Suprapubic skin (tissue), 4 donors: ENCODE data around the gene MFSD6. TPM values are rescaled to one million over a fixed set of nuclear protein-coding genes. Genes with fewer than 3 reads are reported as not detected.
A peak's percentile ranks its signal among the peaks of the same experiment; 100 is the strongest.

Experiments used
- DNase-seq, 2 donors: peaks; one replicate each; pipeline ENCODE4 v3.0.0-alpha.2; 2019; ENCODE audit warnings: low spot score in 2 of 2
- H3K27ac ChIP-seq: fragments of 200-600 bp; sonication (generic); one replicate; pipeline ENCODE4 v1.5.1; 2019
- H3K27me3 ChIP-seq: fragments of 200-600 bp; sonication (generic); one replicate; pipeline ENCODE4 v1.5.1; 2019
- H3K36me3 ChIP-seq: fragments of 200-600 bp; sonication (generic); one replicate; pipeline ENCODE4 v1.5.1; 2019
- H3K4me1 ChIP-seq: fragments of 200-600 bp; sonication (generic); one replicate; pipeline ENCODE4 v1.5.1; 2019
- H3K4me3 ChIP-seq: fragments of 200-600 bp; sonication (generic); one replicate; pipeline ENCODE4 v1.5.1; 2019; ENCODE audit warnings: mild to moderate bottlenecking
- H3K9me3 ChIP-seq: fragments of 200-600 bp; sonication (generic); one replicate; pipeline ENCODE4 v1.5.1; 2019
- EP300 ChIP-seq: sonication (generic); formaldehyde crosslinking; IDR thresholded peaks from one replicate; pipeline ENCODE4 v1.6.1; 2017; ENCODE audit warnings: antibody characterized with exemption
- POLR2A ChIP-seq, 2 donors: fragments of 450-650 bp; IDR thresholded peaks; one replicate each; pipeline ENCODE4 v1.6.1; 2017; ENCODE audit warnings: antibody characterized with exemption in 2 of 2, mild to moderate bottlenecking in 2 of 2, moderate library complexity in 2 of 2
- POLR2AphosphoS5 ChIP-seq, 3 donors: sonication (generic); formaldehyde crosslinking; IDR thresholded peaks; one replicate each; pipeline ENCODE4 v1.6.1; 2017; ENCODE audit warnings: antibody characterized with exemption in 3 of 3
- WGBS: methylation state at CpG from one replicate; pipeline ENCODE4 v1.1.5; 2018; 5-methylcytosine and 5-hydroxymethylcytosine counted together
- total RNA-seq, 4 donors: library from RNA; depleted of rRNA; stranded (reverse); fragments of >200 nt; gene quantifications; one replicate each; pipeline ENCODE4 v1.1.0, GENCODE V29; 2016
- TF ChIP-seq, protein P1 (sequence below), 2 donors: fragments of 200-600 bp in 1 of 2; fragments of 450-650 bp in 1 of 2; sonication (generic) in 1 of 2; IDR thresholded peaks; one replicate each; pipeline ENCODE4 v1.5.1; 2016 to 2019; ENCODE audit warnings: antibody characterized with exemption in 2 of 2, mild to moderate bottlenecking in 1 of 2, moderate library complexity in 1 of 2

Gene MFSD6
- total RNA-seq, 4 donors from 2014 or later, result 182 to 295 (median 199) TPM

DNA sequence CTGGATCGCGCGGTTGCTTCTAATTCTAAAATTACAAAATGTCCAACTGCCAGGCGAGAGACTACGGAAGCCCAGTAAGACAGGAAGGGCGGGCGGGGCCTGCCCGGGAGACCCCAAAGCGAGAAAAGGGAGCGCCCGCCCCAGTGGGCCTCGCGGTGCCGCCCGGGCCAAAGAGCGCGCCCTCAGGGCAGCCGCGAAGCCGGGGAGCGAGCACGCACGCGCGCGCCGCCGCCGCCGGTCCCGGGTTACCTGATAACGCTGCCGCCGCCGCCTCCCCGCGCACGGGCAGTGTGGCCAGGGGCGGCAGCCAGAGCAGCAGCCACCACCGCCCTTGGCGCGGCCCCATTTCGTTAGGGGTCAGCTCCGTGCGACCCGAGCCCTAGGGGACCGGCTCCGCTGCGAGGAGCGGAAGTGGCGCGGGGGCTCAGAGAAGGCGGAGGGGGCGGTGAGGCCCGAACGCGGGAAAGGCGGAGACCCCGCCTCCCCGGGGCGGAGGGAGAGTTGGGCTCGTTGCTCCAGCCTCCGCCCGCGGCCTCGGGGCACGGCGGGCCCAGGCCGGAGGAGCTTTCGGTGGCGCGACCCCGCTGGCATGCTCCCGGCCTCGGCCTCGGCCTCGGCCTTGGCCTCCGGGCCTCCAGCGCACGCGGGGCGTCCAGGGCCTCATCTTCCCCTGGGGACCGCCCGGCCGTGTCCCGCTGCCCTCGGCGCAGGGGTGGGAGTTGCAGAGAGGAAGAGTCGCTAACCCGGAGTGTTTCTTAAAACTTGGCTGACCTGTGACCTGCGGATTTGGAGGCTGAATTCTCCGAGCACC is 126.4 kb downstream of the MFSD6 start, which contains the start of gene NEMP2:
NEMP2 (minus strand) TSS at position 413 of the 811 bp plus-strand sequence; CDS start at position 346, 67 bp downstream.
- Histone ChIP-seq H3K36me3 (no peaks in the 10 kb centered on the region), H3K4me3 (peak within 1 kb of the TSS; percentile 90), H3K27me3 (no peaks in the 10 kb centered on the region), H3K27ac (peak within 1 kb of the TSS; percentile 98), H3K9me3 (peaks cover 13% of the 10 kb centered on the region), H3K4me1 (peaks cover 38% of the 10 kb centered on the region)
- 0% methylated on average over 39 of the region's 92 CpGs for WGBS
- DNase-seq, result peak; percentile 84 to 85
- TF ChIP-seq POLR2A (IDR thresholded peaks at IDR 0.05) (peak in 1 of 2 donors; percentile 60), EP300 (no peak), POLR2AphosphoS5 (IDR thresholded peaks at IDR 0.05) (peak; percentile 52 to 77 (median 57))
- TF ChIP-seq, protein P1, sequence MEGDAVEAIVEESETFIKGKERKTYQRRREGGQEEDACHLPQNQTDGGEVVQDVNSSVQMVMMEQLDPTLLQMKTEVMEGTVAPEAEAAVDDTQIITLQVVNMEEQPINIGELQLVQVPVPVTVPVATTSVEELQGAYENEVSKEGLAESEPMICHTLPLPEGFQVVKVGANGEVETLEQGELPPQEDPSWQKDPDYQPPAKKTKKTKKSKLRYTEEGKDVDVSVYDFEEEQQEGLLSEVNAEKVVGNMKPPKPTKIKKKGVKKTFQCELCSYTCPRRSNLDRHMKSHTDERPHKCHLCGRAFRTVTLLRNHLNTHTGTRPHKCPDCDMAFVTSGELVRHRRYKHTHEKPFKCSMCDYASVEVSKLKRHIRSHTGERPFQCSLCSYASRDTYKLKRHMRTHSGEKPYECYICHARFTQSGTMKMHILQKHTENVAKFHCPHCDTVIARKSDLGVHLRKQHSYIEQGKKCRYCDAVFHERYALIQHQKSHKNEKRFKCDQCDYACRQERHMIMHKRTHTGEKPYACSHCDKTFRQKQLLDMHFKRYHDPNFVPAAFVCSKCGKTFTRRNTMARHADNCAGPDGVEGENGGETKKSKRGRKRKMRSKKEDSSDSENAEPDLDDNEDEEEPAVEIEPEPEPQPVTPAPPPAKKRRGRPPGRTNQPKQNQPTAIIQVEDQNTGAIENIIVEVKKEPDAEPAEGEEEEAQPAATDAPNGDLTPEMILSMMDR (IDR thresholded peaks at IDR 0.05), result no peak

DNA sequence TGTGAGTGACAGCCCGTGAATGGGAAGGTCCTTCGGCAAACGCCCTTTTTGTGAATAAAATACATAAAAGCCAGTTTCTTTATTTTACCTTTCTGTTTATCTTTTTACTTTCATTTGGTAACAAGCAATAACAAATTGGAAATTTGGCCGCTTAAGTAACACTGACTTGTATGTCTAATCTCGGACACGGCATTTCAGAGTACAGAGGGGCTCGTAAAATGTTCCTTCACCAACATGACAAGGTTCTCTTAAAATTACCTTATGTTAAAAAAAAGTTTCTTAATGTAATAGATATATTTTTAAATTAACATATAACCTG is 126.9 kb downstream of the MFSD6 start:
- Histone ChIP-seq H3K9me3 (peaks cover 19% of the 10 kb centered on the region), H3K27ac (peak overlapping the region; percentile 98), H3K36me3 (no peaks in the 10 kb centered on the region), H3K27me3 (no peaks in the 10 kb centered on the region), H3K4me1 (peaks cover 34% of the 10 kb centered on the region), H3K4me3 (peak overlapping the region; percentile 90)
- no peak for DNase-seq
- 3% methylated on average over 7 of the region's 7 CpGs for WGBS
- TF ChIP-seq POLR2A (IDR thresholded peaks at IDR 0.05) (no peak), EP300 (no peak), POLR2AphosphoS5 (IDR thresholded peaks at IDR 0.05) (no peak)
- TF ChIP-seq, protein P1 (IDR thresholded peaks at IDR 0.05), result no peak

DNA sequence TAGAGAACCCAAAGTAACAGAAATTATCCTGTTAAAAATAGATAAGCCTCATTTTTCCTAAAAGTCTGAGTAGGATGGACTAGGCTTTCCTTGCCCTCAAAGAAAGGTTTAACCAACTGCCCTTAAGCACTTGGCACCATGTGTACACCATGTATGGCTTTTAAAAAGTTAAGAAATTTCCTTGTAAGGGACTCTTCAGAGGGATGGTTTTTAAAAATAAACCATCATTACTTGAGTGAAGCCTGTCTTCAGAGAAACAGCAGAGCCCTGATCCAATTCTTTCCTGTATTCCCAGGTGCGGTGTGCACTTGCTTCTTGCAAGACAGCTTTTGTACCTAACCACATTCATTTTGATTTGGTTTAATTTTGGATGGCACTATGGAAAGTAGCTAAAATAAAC is 127.4 kb downstream of the MFSD6 start:
- Histone ChIP-seq H3K9me3 (peaks cover 21% of the 10 kb centered on the region), H3K4me1 (peaks cover 29% of the 10 kb centered on the region), H3K27ac (peak overlapping the region; percentile 98), H3K4me3 (peak overlapping the region; percentile 90), H3K27me3 (no peaks in the 10 kb centered on the region), H3K36me3 (no peaks in the 10 kb centered on the region)
- DNase-seq, result no peak
- TF ChIP-seq, protein P1 (IDR thresholded peaks at IDR 0.05), result no peak
- TF ChIP-seq POLR2AphosphoS5 (IDR thresholded peaks at IDR 0.05) (no peak), EP300 (no peak), POLR2A (IDR thresholded peaks at IDR 0.05) (no peak)
- WGBS, result 47% methylated on average over 1 of the region's 1 CpG

DNA sequence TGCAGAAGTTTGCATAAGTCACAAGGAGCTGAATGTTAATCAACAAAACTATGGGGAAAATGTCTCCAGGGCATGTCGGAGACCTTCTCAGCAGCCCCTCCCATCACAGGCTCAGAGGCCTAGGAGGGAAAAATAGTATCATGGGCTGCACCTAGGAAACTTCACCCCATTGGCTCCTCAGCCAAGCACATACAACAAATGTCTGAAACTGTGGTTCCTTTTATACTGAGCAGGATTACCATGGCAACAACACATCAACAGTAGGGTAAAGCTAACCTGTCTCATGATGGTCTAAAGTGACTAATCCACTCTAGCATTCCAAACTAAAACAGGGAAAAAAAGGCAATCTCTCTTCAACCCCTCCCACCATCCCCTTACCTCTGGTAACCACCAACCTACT is 129.6 kb downstream of the MFSD6 start:
- Histone ChIP-seq H3K36me3 (no peaks in the 10 kb centered on the region), H3K27ac (no peak overlapping the region), H3K4me3 (no peak overlapping the region), H3K4me1 (peaks cover 16% of the 10 kb centered on the region), H3K9me3 (peaks cover 21% of the 10 kb centered on the region), H3K27me3 (no peaks in the 10 kb centered on the region)
- WGBS, result 83% methylated on average over 1 of the region's 1 CpG
- TF ChIP-seq EP300 (no peak), POLR2A (IDR thresholded peaks at IDR 0.05) (no peak), POLR2AphosphoS5 (IDR thresholded peaks at IDR 0.05) (no peak)
- TF ChIP-seq, protein P1 (IDR thresholded peaks at IDR 0.05), result no peak
- DNase-seq, result no peak

DNA sequence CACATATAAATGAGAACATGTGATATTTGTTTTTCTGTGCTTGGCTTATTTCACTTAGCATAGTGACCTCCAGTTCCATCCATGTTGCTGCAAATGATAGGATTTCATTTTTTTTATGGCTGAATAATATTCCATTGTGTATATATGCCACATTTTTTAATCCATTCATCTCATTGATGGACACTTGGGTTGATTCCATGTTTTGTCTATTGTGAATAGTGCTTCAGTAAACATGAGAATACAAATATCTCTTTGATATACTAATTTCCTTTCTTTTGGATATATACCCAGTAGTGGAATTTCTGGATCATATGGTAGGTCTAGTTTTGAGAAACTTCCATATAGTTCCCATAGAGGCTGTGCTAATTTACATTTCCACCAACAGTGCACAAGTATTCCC is 130.0 kb downstream of the MFSD6 start:
- no peak for DNase-seq
- Histone ChIP-seq H3K27me3 (no peaks in the 10 kb centered on the region), H3K4me3 (no peak overlapping the region), H3K4me1 (peaks cover 15% of the 10 kb centered on the region), H3K36me3 (no peaks in the 10 kb centered on the region), H3K27ac (no peak overlapping the region), H3K9me3 (peaks cover 21% of the 10 kb centered on the region)
- no peak for TF ChIP-seq POLR2AphosphoS5 (IDR thresholded peaks at IDR 0.05)
- TF ChIP-seq, protein P1 (IDR thresholded peaks at IDR 0.05), result no peak
- TF ChIP-seq EP300, result no peak
- no peak for TF ChIP-seq POLR2A (IDR thresholded peaks at IDR 0.05)
